Gastrocnemius medialis (tissue), 4 donors: ENCODE measurements around the gene MGAT5.

Experiments used
- CTCF ChIP-seq, 5 experiments: fragments of 450-650 bp in 3 of 5; fragments of 200-600 bp in 2 of 5; sonication (generic) in 2 of 5; IDR thresholded peaks in 4 of 5; conservative IDR thresholded peaks in 1 of 5; 1 replicate in 4 of 5; 2 replicates in 1 of 5; pipeline ENCODE4 v1.5.1; 2016 to 2019; ENCODE audit warnings: antibody characterized with exemption in 5 of 5, mild to moderate bottlenecking in 3 of 5, moderate library complexity in 3 of 5
- POLR2A ChIP-seq, 2 donors: fragments of 450-650 bp; IDR thresholded peaks; one replicate each; pipeline ENCODE4 v1.6.1; 2017; ENCODE audit warnings: antibody characterized with exemption in 2 of 2, mild to moderate bottlenecking in 2 of 2, moderate library complexity in 2 of 2

DNA sequence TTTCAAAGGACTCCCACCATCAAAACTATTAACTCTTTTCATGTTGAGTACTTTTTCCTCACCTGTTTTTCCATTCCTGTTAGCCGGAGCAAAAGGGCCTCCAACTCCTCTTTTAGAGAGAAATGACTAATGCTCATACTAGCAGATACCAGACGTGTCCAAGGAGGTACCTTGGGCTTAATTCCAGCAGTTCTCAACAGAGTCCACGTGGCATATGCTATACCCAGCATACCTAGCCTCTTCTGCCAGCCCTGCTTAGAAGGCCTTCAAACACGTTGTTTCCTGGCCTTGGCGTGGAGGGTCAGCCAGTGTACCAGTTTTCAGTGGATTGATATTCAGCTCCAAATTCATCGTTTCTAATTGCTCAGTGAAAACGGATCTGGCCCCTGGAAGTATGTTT, 123.9 kb downstream of the MGAT5 start:
- no peak for TF ChIP-seq CTCF (IDR thresholded peaks at IDR 0.05 in 4 of 5, conservative IDR thresholded peaks at IDR 0.05 in 1 of 5)
- no peak for TF ChIP-seq POLR2A (IDR thresholded peaks at IDR 0.05)
